BJ (cell line): ENCODE measurements around the gene BCAS3. TPM values are rescaled to one million over a fixed set of nuclear protein-coding genes. Genes with fewer than 3 reads are reported as not detected.

ENCODE experiments used
- CTCF ChIA-PET: fragments of 350-600 bp; formaldehyde crosslinking; extraction: SDS; loops from one replicate; lab custom pipeline; 2021; ENCODE audit warnings: antibody characterized with exemption, inconsistent platforms; lab: Yijun Ruan, JAX
- POLR2A ChIA-PET: fragments of 300-600 bp; sonication (Branson Sonifier 250); formaldehyde crosslinking; extraction: SDS; loops from one replicate; lab custom pipeline; 2021; ENCODE audit warnings: antibody characterized with exemption; lab: Charles Lee
- DNase-seq: peaks from one replicate; pipeline ENCODE4 v3.0.0-alpha.2; 2011; ENCODE audit warnings: low read depth
- H3K27me3 ChIP-seq: 2 replicates; pipeline ENCODE4 v1.6.0; 2011; ENCODE audit warnings: low read length; ENCODE audit not compliant: control insufficient read depth, insufficient read depth
- H3K36me3 ChIP-seq: 2 replicates; pipeline ENCODE4 v1.5.1; 2011; ENCODE audit warnings: low read length; ENCODE audit not compliant: control insufficient read depth, insufficient read depth
- H3K4me3 ChIP-seq: 2 replicates; pipeline ENCODE4 v1.5.1; 2011; ENCODE audit warnings: low read depth, mild to moderate bottlenecking, control low read depth, low read length
- CTCF ChIP-seq: IDR thresholded peaks from 2 replicates; pipeline ENCODE4 v1.5.1; 2011; ENCODE audit warnings: low read depth, mild to moderate bottlenecking, control low read depth, inconsistent platforms, low read length, moderate library complexity; ENCODE audit not compliant: insufficient read depth
- polyA plus RNA-seq: library from polyadenylated mRNA; depleted of rRNA; stranded (reverse); fragments of >200 nt; gene quantifications from 2 replicates; pipeline ENCODE4 v1.2.3, GENCODE V29; 2011

BCAS3 gene
- polyA plus RNA-seq, 1 experiment = 19.5 TPM

GRCh38 chr17:60747069-60747808 is 69.6 kb downstream of the BCAS3 start:
- Histone ChIP-seq H3K36me3 (no peaks in the 10 kb centered on the region), H3K4me3 (no peak overlapping the region)
- no peak for DNase-seq

GRCh38 chr17:60748204-60748603 is 70.6 kb downstream of the BCAS3 start:
- ChIA-PET POLR2A (no interaction called here), CTCF (no interaction called here)
- no peaks in the 10 kb centered on the region for H3K27me3 ChIP-seq
- no peak for DNase-seq
- TF ChIP-seq CTCF = no peak
- no peaks in the 10 kb centered on the region for H3K36me3 ChIP-seq
- no peak overlapping the region for H3K4me3 ChIP-seq

More at GRCh38 chr17:60747069-60747808, 69.6 kb downstream of the BCAS3 start:
- TF ChIP-seq CTCF = no peak
- H3K27me3 ChIP-seq = no peaks in the 10 kb centered on the region
- CTCF ChIA-PET = no interaction called here
- POLR2A ChIA-PET = no interaction called here

GRCh38 chr17:60749050-60749449 is 71.4 kb downstream of the BCAS3 start:
- Histone ChIP-seq H3K4me3 (no peak overlapping the region), H3K27me3 (no peaks in the 10 kb centered on the region), H3K36me3 (no peaks in the 10 kb centered on the region)
- TF ChIP-seq CTCF = no peak
- POLR2A ChIA-PET = no interaction called here
- CTCF ChIA-PET = no interaction called here
- no peak for DNase-seq

GRCh38 chr17:60749708-60750107 is 72.1 kb downstream of the BCAS3 start:
- Histone ChIP-seq H3K4me3 (no peak overlapping the region), H3K36me3 (no peaks in the 10 kb centered on the region), H3K27me3 (no peaks in the 10 kb centered on the region)
- no peak for TF ChIP-seq CTCF
- ChIA-PET POLR2A (no interaction called here), CTCF (no interaction called here)
- DNase-seq = no peak

- Histone ChIP-seq H3K36me3 (no peaks in the 10 kb centered on the region), H3K4me3 (no peak overlapping the region), H3K27me3 (no peaks in the 10 kb centered on the region)
- POLR2A ChIA-PET = no interaction called here
- no peak for TF ChIP-seq CTCF
- CTCF ChIA-PET = no interaction called here
- no peak for DNase-seq
Measured at GRCh38 chr17:60750640-60751039, 73.0 kb downstream of the BCAS3 start.
